ENCODE data around the gene ZNRF1.

- TF ChIP-seq, protein P1, sequence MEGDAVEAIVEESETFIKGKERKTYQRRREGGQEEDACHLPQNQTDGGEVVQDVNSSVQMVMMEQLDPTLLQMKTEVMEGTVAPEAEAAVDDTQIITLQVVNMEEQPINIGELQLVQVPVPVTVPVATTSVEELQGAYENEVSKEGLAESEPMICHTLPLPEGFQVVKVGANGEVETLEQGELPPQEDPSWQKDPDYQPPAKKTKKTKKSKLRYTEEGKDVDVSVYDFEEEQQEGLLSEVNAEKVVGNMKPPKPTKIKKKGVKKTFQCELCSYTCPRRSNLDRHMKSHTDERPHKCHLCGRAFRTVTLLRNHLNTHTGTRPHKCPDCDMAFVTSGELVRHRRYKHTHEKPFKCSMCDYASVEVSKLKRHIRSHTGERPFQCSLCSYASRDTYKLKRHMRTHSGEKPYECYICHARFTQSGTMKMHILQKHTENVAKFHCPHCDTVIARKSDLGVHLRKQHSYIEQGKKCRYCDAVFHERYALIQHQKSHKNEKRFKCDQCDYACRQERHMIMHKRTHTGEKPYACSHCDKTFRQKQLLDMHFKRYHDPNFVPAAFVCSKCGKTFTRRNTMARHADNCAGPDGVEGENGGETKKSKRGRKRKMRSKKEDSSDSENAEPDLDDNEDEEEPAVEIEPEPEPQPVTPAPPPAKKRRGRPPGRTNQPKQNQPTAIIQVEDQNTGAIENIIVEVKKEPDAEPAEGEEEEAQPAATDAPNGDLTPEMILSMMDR (IDR thresholded peaks at IDR 0.05): no peak
- no peak for TF ChIP-seq POLR2A (IDR thresholded peaks at IDR 0.05)
Measured at GRCh38 chr16:75151798-75152197, 153.0 kb downstream of the ZNRF1 start.

Measured in testis (tissue), 2 donors.